ENCODE measurements around the gene TSPAN7.

The TSPAN7 gene

DNA sequence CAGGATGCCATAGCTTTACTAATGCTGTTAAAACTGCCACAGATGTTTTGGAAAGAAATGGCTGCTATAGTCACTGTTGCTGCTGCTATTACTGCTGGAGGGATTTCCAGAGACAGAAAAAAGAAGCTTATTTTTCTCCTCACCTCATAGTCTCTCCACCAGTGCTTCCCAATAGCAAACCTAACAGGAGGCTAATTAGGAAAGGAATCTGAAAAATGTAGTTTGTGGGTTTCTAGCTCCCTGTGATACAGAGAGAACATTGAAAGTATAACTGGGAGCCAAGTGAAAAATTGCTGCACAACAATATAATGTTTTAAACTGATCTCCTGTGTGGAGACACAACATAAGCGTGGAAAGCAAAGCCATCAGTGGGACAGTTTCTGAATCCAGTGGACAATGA, 8.6 kb upstream of the TSPAN7 start:
- no peak for TF ChIP-seq EZH2phosphoT487 (conservative IDR thresholded peaks at IDR 0.05; ENCODE audit: low read length)
- TF ChIP-seq, protein P1, sequence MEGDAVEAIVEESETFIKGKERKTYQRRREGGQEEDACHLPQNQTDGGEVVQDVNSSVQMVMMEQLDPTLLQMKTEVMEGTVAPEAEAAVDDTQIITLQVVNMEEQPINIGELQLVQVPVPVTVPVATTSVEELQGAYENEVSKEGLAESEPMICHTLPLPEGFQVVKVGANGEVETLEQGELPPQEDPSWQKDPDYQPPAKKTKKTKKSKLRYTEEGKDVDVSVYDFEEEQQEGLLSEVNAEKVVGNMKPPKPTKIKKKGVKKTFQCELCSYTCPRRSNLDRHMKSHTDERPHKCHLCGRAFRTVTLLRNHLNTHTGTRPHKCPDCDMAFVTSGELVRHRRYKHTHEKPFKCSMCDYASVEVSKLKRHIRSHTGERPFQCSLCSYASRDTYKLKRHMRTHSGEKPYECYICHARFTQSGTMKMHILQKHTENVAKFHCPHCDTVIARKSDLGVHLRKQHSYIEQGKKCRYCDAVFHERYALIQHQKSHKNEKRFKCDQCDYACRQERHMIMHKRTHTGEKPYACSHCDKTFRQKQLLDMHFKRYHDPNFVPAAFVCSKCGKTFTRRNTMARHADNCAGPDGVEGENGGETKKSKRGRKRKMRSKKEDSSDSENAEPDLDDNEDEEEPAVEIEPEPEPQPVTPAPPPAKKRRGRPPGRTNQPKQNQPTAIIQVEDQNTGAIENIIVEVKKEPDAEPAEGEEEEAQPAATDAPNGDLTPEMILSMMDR (IDR thresholded peaks at IDR 0.05; ENCODE audit: insufficient read depth, low read length, poor library complexity, severe bottlenecking), result no peak
- Histone ChIP-seq H3K9me3 (ENCODE audit: insufficient read depth, low read length) (no peaks in the 10 kb centered on the region), H3F3A (ENCODE audit: insufficient read depth) (no peaks in the 10 kb centered on the region), H3K79me2 (ENCODE audit: insufficient read depth, low read length) (no peaks in the 10 kb centered on the region), H2AFZ (ENCODE audit: low read depth, low read length, severe bottlenecking) (no peak overlapping the region), H3K4me2 (ENCODE audit: low read depth, low read length, poor library complexity, severe bottlenecking) (no peak overlapping the region), H3K36me3 (ENCODE audit: low read length) (no peaks in the 10 kb centered on the region), H3K9ac (ENCODE audit: low read length) (no peak overlapping the region), H3K9me2 (replicated peaks; ENCODE audit: insufficient read depth, low read length) (no peaks in the 10 kb centered on the region), H3K27ac (ENCODE audit: low read depth, low read length) (no peak overlapping the region), H4K20me1 (ENCODE audit: low read depth, low read length) (no peaks in the 10 kb centered on the region), H3K27me3 (ENCODE audit: low read length) (no peaks in the 10 kb centered on the region), H3K4me3 (ENCODE audit: insufficient read depth, low read length, poor library complexity, severe bottlenecking) (no peak overlapping the region)

DNA sequence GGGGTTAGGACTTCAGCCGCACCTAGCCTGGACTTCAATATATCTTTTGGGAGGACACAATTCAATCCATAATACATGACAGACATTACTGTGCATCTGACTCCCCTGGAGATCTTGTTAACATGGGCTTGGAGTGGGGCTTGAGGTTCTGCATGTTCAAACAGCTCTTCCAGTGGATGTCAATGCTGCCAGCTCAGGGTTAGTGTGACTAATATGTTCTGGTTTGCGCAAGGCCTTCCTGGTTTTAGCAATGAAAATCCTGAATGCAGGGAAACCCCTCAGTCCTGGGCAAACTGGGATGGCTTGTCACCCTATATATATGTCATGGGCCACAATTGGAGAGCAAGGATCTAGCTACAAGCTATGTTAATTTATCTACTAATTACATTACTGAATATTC, 2.7 kb upstream of the TSPAN7 start:
- H3K36me3 ChIP-seq (ENCODE audit: low read length), result no peaks in the 10 kb centered on the region
- H3K9me3 ChIP-seq (ENCODE audit: insufficient read depth, low read length), result no peaks in the 10 kb centered on the region
- H3F3A ChIP-seq (ENCODE audit: insufficient read depth), result no peaks in the 10 kb centered on the region
- no peaks in the 10 kb centered on the region for H3K27me3 ChIP-seq (ENCODE audit: low read length)
- H3K79me2 ChIP-seq (ENCODE audit: insufficient read depth, low read length), result no peaks in the 10 kb centered on the region
- no peaks in the 10 kb centered on the region for H3K9me2 ChIP-seq (replicated peaks; ENCODE audit: insufficient read depth, low read length)
- H2AFZ ChIP-seq (ENCODE audit: low read depth, low read length, severe bottlenecking), result no peak overlapping the region
- H3K4me3 ChIP-seq (ENCODE audit: insufficient read depth, low read length, poor library complexity, severe bottlenecking), result no peak overlapping the region
- H3K27ac ChIP-seq (ENCODE audit: low read depth, low read length), result no peak overlapping the region
- no peak overlapping the region for H3K4me2 ChIP-seq (ENCODE audit: low read depth, low read length, poor library complexity, severe bottlenecking)
- H4K20me1 ChIP-seq (ENCODE audit: low read depth, low read length), result no peaks in the 10 kb centered on the region
- TF ChIP-seq, protein P1 (IDR thresholded peaks at IDR 0.05; ENCODE audit: insufficient read depth, low read length, poor library complexity, severe bottlenecking), result no peak
- no peak for TF ChIP-seq EZH2phosphoT487 (conservative IDR thresholded peaks at IDR 0.05; ENCODE audit: low read length)
- H3K9ac ChIP-seq (ENCODE audit: low read length), result no peak overlapping the region

GRCh38 chrX:38560776-38561125, 591 bp upstream of the TSPAN7 start:
- H3K9me2 ChIP-seq (replicated peaks; ENCODE audit: insufficient read depth, low read length), result no peaks in the 10 kb centered on the region

More at GRCh38 chrX:38560776-38561125, 591 bp upstream of the TSPAN7 start:
- Histone ChIP-seq H2AFZ (ENCODE audit: low read depth, low read length, severe bottlenecking) (peak overlapping the region; percentile 64), H3F3A (ENCODE audit: insufficient read depth) (no peaks in the 10 kb centered on the region), H4K20me1 (ENCODE audit: low read depth, low read length) (no peaks in the 10 kb centered on the region), H3K9me3 (ENCODE audit: insufficient read depth, low read length) (no peaks in the 10 kb centered on the region), H3K79me2 (ENCODE audit: insufficient read depth, low read length) (no peaks in the 10 kb centered on the region), H3K36me3 (ENCODE audit: low read length) (no peaks in the 10 kb centered on the region), H3K27ac (ENCODE audit: low read depth, low read length) (no peak overlapping the region), H3K9ac (ENCODE audit: low read length) (peak overlapping the region; percentile 26; the same call in 1 of the 2 replicates), H3K4me2 (ENCODE audit: low read depth, low read length, poor library complexity, severe bottlenecking) (peak overlapping the region; percentile 44), H3K27me3 (ENCODE audit: low read length) (no peaks in the 10 kb centered on the region), H3K4me3 (ENCODE audit: insufficient read depth, low read length, poor library complexity, severe bottlenecking) (no peak overlapping the region)
- no peak for TF ChIP-seq EZH2phosphoT487 (conservative IDR thresholded peaks at IDR 0.05; ENCODE audit: low read length)
- TF ChIP-seq, protein P1 (IDR thresholded peaks at IDR 0.05; ENCODE audit: insufficient read depth, low read length, poor library complexity, severe bottlenecking), result no peak
